GM23248 (cell line): ENCODE results near the gene STX8.
"Not testable (repeated sequence)": the region's sequence is repeated elsewhere in the genome, so short reads cannot be mapped to it uniquely, and the experiment has no call there.

Experiments used
- EZH2 ChIP-seq: fragments of 200-600 bp; sonication (generic); IDR thresholded peaks from 2 replicates; pipeline ENCODE4 v1.6.1; 2018; ENCODE audit warnings: antibody characterized with exemption, mild to moderate bottlenecking; ENCODE audit not compliant: insufficient read depth, poor library complexity, severe bottlenecking
- EZH2phosphoT487 ChIP-seq: fragments of 200-600 bp; sonication (generic); IDR thresholded peaks from 2 replicates; pipeline ENCODE4 v1.6.1; 2018; ENCODE audit warnings: antibody characterized with exemption, moderate library complexity, mild to moderate bottlenecking, low read depth; ENCODE audit not compliant: insufficient read depth

DNA sequence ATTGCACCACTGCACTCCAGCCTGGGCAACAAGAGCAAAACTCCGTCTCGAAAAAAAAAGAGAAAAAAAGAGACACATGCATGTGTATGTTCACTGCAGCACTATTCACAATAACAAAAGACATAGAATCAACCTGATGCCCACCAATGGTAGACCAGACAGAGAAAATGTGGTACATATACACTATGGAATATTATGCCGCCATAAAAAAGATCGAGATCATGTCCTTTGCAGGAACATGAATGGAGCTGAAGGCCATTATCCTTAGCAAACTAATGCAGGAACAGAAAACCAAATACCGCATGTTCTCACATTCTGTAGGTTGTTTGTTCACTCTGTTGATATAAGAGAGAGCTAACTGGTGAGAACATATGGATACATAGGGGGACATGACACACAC lies 8.9 kb downstream of the STX8 start:
- not testable (repeated sequence) for TF ChIP-seq EZH2, EZH2phosphoT487
